ENCODE data around the gene ARHGAP6.

DNA sequence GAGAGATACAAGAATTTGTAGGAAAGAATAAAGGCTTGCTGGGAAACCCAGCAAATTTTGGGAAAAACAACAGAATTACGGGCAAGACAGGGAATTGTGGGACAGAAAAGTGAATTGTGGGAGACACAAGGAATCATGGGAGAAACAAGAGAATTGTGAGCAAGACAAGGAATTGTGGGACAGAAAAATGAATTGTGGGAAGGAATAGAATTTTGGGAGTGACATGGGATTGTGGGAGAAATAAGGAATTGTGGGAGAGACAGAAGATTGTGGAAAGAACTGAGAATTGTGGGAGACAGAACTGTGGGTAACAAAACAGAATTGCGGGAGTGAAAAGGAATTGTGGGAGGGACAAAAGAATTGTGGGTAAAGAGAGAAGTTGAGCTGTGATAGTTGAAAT lies 555.8 kb downstream of the ARHGAP6 start:
- TF ChIP-seq POLR2A (IDR thresholded peaks at IDR 0.05): no peak
- no peak for TF ChIP-seq CTCF (IDR thresholded peaks at IDR 0.05)
- TF ChIP-seq POLR2AphosphoS5 (IDR thresholded peaks at IDR 0.05): no peak

Data from upper lobe of left lung (tissue), 4 donors.